ENCODE results near the gene POLN. TPM values are rescaled to one million over a fixed set of nuclear protein-coding genes. Genes with fewer than 3 reads are reported as not detected.
A peak's percentile ranks its signal among the peaks of the same experiment; 100 is the strongest.

The POLN gene
- total RNA-seq, 2 experiments from 2014 or later = 2.1 to 2.3 TPM

DNA sequence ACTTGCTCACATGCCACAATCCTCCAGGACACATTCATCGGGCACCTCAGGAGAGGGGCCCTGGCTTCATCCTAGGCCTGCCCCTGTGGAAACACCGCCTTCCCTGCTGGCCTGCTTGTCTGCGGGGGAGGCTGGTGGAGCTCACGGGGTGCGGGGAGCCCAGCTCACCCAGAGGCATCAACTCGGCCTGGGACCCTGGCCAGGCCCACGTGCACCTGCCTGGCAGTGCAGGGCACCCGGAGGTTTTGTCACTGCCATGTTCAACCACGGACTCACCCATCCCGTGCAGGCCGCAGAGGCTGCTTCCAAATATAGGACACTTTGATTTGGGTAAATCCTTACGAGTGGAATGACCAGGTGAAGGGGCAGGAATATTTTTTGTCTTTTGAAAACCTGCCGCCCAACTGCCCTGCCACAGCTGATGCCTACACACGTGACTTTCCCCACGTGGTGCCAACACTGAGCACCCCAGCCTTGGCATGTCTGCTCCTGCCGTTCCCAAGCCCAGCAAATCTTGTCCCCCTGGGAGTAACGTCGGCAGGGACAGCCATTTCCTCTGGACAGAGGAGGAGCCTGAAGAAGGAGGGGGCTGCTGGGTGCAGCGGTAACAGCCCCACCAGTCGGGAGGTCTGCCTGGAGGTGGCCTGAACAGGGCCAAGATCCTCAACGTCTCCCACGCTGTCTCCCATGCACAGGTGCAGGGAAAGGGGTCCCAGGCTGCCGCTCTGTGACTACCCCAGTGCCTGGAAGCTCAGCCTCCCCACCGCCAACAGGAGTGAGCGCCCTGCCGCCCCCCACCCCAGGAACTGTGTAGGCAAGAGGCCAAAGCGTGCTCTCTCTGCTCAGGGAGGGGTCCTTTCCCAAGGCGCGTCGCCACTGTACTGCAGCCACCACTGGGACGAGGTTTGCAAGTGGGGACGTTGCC, 11.5 kb upstream of the POLN start:
- H3K4me3 ChIP-seq (ENCODE audit: low read length) = no peak overlapping the region
- Mint-ChIP-seq H3K4me3 (no peak overlapping the region), H3K27me3 (no peaks in the 10 kb centered on the region), H3K4me1 (ENCODE audit: low read depth) (no peaks in the 10 kb centered on the region), H3K36me3 (ENCODE audit: low read depth) (peaks cover 47% of the 10 kb centered on the region), H3K27ac (no peak overlapping the region), H3K9me3 (no peaks in the 10 kb centered on the region)
- intact Hi-C loops (cut with DNase I, micrococcal nuclease) = no loop called here
- H3K4me1 ChIP-seq (ENCODE audit: insufficient read depth, low read length) = peaks cover 14% of the 10 kb centered on the region
- CTCF ChIA-PET = no interaction called here
- H3K9me3 ChIP-seq (ENCODE audit: control insufficient read depth in 1 of 2, insufficient read depth in 1 of 2, low read length in 2 of 2) = no peaks in the 10 kb centered on the region
- DNase-seq = peak in 4 of 14 experiments; percentile 0 to 11 (median 2)
- ATAC-seq (ENCODE audit: poor library complexity) = no peak
- peaks cover 78% of the 10 kb centered on the region for H3K36me3 ChIP-seq (ENCODE audit: insufficient read depth, low read length)
- POLR2A ChIA-PET = no interaction called here
- TF ChIP-seq, protein P1, sequence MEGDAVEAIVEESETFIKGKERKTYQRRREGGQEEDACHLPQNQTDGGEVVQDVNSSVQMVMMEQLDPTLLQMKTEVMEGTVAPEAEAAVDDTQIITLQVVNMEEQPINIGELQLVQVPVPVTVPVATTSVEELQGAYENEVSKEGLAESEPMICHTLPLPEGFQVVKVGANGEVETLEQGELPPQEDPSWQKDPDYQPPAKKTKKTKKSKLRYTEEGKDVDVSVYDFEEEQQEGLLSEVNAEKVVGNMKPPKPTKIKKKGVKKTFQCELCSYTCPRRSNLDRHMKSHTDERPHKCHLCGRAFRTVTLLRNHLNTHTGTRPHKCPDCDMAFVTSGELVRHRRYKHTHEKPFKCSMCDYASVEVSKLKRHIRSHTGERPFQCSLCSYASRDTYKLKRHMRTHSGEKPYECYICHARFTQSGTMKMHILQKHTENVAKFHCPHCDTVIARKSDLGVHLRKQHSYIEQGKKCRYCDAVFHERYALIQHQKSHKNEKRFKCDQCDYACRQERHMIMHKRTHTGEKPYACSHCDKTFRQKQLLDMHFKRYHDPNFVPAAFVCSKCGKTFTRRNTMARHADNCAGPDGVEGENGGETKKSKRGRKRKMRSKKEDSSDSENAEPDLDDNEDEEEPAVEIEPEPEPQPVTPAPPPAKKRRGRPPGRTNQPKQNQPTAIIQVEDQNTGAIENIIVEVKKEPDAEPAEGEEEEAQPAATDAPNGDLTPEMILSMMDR (IDR thresholded peaks at IDR 0.05) = no peak
- no peaks in the 10 kb centered on the region for H3K27me3 ChIP-seq (ENCODE audit: control insufficient read depth in 1 of 2, insufficient read depth in 2 of 2, low read length in 2 of 2)
- no peak overlapping the region for H3K27ac ChIP-seq (ENCODE audit: low read depth in 1 of 2, low read length in 2 of 2)

DNA sequence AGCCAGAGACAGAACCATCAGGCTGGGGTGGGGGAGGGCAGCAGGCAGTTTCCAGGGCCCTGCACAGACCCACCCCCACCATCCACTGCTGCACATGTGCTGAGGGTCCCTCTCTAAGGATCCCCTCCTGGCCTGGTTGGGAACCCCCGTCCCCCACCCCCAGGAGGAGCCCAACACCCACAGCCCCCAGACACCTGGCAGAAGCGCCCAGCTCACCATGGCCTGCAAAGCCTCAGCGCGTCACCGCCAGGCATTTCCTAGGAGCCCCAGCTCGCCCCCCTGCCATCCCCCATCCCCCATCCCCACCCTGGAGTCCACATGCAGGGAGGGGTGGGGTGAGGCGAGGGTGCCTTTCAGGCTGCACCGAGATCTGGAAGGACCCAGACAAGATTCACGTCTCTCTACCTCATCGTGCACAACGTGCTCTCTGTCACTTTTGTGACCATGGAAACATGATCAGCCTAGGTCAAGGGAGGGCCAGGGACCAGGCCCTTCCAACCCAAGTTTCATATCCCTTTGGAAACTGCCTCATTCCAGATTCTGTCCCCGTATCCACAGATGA, 10.7 kb upstream of the POLN start:
- Mint-ChIP-seq H3K9me3 (no peaks in the 10 kb centered on the region), H3K27me3 (no peaks in the 10 kb centered on the region), H3K4me3 (no peak overlapping the region), H3K36me3 (ENCODE audit: low read depth) (peaks cover 47% of the 10 kb centered on the region), H3K27ac (no peak overlapping the region), H3K4me1 (ENCODE audit: low read depth) (no peaks in the 10 kb centered on the region)
- Histone ChIP-seq H3K4me1 (ENCODE audit: insufficient read depth, low read length) (peaks cover 7% of the 10 kb centered on the region), H3K4me3 (ENCODE audit: low read length) (no peak overlapping the region), H3K9me3 (ENCODE audit: control insufficient read depth in 1 of 2, insufficient read depth in 1 of 2, low read length in 2 of 2) (no peaks in the 10 kb centered on the region), H3K36me3 (ENCODE audit: insufficient read depth, low read length) (peaks cover 74% of the 10 kb centered on the region), H3K27ac (ENCODE audit: low read depth in 1 of 2, low read length in 2 of 2) (no peak overlapping the region), H3K27me3 (ENCODE audit: control insufficient read depth in 1 of 2, insufficient read depth in 2 of 2, low read length in 2 of 2) (no peaks in the 10 kb centered on the region)
- ChIA-PET POLR2A (no interaction called here), CTCF (no interaction called here)
- ATAC-seq (ENCODE audit: poor library complexity) (no peak), DNase-seq (peak in 4 of 14 experiments; percentile 0 to 10 (median 2))
- intact Hi-C loops (cut with DNase I, micrococcal nuclease) = no loop called here
- TF ChIP-seq, protein P1 (IDR thresholded peaks at IDR 0.05) = no peak

DNA sequence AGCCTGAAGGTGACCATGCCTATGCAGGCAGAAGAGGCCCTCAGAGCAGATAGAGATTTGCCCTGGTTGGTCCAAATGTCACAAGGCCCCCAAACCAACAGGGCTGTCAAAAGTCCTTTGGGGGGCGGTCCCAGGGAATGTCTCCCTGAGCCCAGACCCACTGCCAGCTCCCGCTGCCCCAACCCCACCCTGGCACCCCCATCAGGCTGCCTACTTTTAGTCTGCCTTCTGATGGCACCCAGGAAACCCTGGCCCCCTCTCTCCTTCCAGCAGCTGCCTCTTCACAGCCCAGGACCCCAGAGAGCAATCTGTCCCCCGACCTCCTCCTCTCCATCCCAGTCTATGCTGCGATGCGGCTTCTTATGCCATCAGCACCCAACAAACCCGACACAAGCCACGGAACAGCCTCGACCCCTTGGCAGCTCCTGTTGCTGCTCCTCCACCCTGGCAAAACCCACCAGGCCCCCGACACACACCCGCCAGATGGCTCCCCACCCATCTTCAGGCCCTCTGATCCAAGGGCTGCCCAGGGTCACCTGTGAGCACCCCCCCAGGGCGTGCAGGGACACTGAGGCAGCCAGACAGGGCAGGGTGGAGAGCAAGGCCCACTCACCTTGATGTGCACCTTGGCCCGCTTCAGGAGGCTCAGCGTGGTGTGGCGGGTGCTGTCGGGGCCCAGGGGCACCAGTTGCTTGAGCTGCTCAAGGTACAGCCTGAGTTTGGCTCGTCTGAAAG, 10.0 kb upstream of the POLN start:
- no peak overlapping the region for H3K27ac ChIP-seq (ENCODE audit: low read depth in 1 of 2, low read length in 2 of 2)
- peaks cover 4% of the 10 kb centered on the region for H3K4me1 ChIP-seq (ENCODE audit: insufficient read depth, low read length)
- ChIA-PET CTCF (no interaction called here), POLR2A (interaction anchor here (1.0 kb wide), 1 partner anchor 10 kb away, joined by 4 read pairs; the partner anchor contains the start of gene MXD4)
- DNase-seq (peak in 4 of 14 experiments; percentile 0 to 16 (median 4)), ATAC-seq (ENCODE audit: poor library complexity) (no peak)
- H3K36me3 ChIP-seq (ENCODE audit: insufficient read depth, low read length) = peaks cover 67% of the 10 kb centered on the region
- intact Hi-C loops (cut with DNase I, micrococcal nuclease) = no loop called here
- Mint-ChIP-seq H3K4me3 (peak overlapping the region; percentile 54), H3K9me3 (no peaks in the 10 kb centered on the region), H3K36me3 (ENCODE audit: low read depth) (peaks cover 45% of the 10 kb centered on the region), H3K4me1 (ENCODE audit: low read depth) (no peaks in the 10 kb centered on the region), H3K27ac (no peak overlapping the region), H3K27me3 (no peaks in the 10 kb centered on the region)
- no peaks in the 10 kb centered on the region for H3K27me3 ChIP-seq (ENCODE audit: control insufficient read depth in 1 of 2, insufficient read depth in 2 of 2, low read length in 2 of 2)
- H3K4me3 ChIP-seq (ENCODE audit: low read length) = no peak overlapping the region
- no peaks in the 10 kb centered on the region for H3K9me3 ChIP-seq (ENCODE audit: control insufficient read depth in 1 of 2, insufficient read depth in 1 of 2, low read length in 2 of 2)
- TF ChIP-seq, protein P1 (IDR thresholded peaks at IDR 0.05) = no peak
